WTC11 (cell line): Measurements from ENCODE around the gene TUBGCP6.

Experiments
- SMAD3 ChIP-seq: sonication (generic); formaldehyde crosslinking; IDR thresholded peaks from 2 replicates; pipeline ENCODE4 v1.8.0; 2022; ENCODE audit warnings: missing genetic modification reagents, mild to moderate bottlenecking, borderline replicate concordance
- TF ChIP-seq, protein P1 (sequence below): sonication (generic); formaldehyde crosslinking; IDR thresholded peaks from 2 replicates; pipeline ENCODE4 v1.8.0; 2022; ENCODE audit warnings: mild to moderate bottlenecking, missing genetic modification reagents

DNA sequence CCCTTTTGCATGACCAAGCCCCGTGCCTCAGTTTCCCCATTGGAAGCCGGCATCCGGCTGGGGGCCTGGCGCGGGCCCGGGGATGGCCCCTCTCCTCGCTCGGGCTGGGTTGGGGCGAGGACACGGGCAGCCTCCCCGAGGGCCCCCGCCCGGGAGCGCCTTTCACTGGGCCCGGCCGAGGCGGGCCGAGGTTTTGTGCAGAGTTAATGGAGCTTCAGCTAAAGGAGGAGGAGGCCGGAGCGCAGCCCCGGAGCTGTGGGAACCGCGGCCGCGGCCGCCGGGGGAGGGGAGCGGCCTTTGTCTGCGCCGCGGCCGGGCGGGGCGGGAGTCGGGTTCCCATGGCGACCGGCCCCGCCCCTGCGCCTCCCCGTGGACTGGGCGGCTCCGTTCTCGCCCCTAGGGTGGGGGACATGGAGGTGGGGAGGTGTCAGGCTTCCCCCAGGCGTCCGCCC lies 26.7 kb upstream of the TUBGCP6 start:
- TF ChIP-seq, protein P1, sequence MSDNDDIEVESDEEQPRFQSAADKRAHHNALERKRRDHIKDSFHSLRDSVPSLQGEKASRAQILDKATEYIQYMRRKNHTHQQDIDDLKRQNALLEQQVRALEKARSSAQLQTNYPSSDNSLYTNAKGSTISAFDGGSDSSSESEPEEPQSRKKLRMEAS (CRISPR knock-in tag): no peak
- TF ChIP-seq SMAD3 (CRISPR knock-in tag): no peak
